A375 (cell line): ENCODE measurements around the gene NELFCD. TPM values are rescaled to one million over a fixed set of nuclear protein-coding genes. Genes with fewer than 3 reads are reported as not detected.

ENCODE experiments used
- total RNA-seq: library from RNA; depleted of rRNA; stranded (reverse); fragments of >200 nt; shearing (Covaris generic); gene quantifications from 2 replicates; pipeline ENCODE4 v1.2.3, GENCODE V29; 2014; rRNA removed

NELFCD gene, protein sequence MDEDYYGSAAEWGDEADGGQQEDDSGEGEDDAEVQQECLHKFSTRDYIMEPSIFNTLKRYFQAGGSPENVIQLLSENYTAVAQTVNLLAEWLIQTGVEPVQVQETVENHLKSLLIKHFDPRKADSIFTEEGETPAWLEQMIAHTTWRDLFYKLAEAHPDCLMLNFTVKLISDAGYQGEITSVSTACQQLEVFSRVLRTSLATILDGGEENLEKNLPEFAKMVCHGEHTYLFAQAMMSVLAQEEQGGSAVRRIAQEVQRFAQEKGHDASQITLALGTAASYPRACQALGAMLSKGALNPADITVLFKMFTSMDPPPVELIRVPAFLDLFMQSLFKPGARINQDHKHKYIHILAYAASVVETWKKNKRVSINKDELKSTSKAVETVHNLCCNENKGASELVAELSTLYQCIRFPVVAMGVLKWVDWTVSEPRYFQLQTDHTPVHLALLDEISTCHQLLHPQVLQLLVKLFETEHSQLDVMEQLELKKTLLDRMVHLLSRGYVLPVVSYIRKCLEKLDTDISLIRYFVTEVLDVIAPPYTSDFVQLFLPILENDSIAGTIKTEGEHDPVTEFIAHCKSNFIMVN
- 119 and 124 TPM in 2 replicates for total RNA-seq

GRCh38 chr20:58980711-58981627 is at the start of gene NELFCD:
NELFCD (plus strand) TSS chr20:58981256; CDS start chr20:58981310, 54 bp downstream.

DNA sequence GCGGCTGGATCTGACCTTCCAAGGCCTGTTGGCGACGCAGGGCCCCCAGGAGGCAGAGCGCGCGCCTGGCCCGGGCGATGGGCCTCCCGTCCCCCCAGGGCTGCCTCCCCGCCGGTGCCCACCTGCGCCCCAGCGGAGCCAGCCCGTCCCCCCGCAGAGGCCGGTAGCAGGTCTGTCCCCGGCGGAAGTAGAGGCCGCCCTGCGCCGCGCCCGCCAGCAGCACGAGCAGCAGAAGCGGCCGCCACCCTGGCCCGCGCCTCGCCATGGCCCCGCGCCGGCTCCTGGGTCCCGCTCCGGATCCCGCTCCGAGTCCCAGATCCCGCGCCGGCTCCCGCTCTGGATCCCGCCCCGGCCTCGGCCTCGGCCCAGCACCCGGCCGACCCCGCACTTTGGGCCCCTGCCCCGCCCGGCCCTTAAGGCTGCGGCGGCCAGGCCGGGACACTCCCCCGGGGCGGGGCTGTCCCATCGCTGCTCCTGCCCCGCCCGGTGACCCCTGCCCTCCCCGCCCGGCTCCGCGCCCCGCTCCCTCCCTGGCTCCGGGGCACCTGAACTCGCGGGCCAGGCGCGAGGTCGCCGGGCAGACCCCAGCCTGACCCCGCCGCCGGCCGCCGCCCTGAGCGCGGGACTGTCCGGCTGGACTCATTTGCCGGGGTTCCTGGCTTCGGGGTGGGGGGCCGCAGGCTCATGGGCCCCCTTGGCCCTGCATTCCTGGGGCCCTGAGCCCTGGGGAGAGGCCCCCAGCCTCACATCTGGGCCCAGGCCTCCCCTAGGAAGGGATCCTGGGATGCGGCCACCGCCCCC is 26.0 kb downstream of the NELFCD start, which contains the start of gene CTSZ:
Gene CTSZ (minus strand): TSS at position 391 of the 801 bp plus-strand sequence. CDS start 126 bp downstream, at position 265.

GRCh38 chr20:59019217-59019616 is 38.2 kb downstream of the NELFCD start, which contains the start of gene TUBB1:
TUBB1 (plus strand) TSS chr20:59019429; CDS start chr20:59019523, 94 bp downstream.

GRCh38 chr20:59032023-59032712 is 51.1 kb downstream of the NELFCD start, which contains the start of gene ATP5F1E:
ATP5F1E (minus strand) TSS chr20:59032335; CDS start chr20:59032251, 84 bp downstream.

DNA sequence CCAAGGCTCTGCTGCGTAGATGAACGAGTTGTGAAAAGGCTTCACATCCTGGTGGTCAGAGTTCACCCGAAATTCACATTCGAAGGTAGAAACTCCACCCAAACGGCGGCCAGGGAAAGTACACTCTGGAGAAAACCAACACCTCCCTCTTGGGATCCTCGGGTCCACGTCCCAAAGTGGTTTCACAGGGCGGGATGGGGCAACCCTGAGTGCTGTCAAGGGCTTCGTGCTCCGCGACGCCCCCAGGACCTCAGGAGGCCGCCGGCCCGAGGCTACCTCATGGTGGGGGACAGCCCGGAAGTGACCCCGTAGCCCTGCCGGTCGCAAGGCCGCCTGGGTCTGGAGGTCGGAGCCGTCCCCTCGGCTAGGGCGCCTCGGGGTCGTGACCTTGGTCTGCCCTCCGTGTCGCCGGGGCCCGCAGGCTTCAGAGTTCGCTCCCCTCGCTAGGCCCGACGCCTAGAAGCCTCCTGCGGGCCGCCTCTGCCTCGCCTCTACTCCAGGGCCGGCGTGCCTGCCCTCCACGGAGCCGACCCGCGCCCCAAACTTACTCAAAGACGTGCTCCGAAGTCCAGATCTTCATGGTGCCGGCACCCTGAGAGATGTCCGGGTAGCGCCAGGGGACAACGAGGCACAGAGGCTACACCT is 61.2 kb downstream of the NELFCD start, which contains the start of gene PRELID3B:
Gene PRELID3B (minus strand): TSS at position 636 of the 645 bp plus-strand sequence. CDS start 56 bp downstream, at position 580.

Other genes starting within 250 kb of the NELFCD start
- gene GNAS-AS1, start 130.4 kb upstream of the NELFCD start, total RNA-seq: 5.1 and 8.4 TPM in 2 replicates
- gene GNAS, start 128.5 kb upstream of the NELFCD start, total RNA-seq: 1,104 and 1,194 TPM in 2 replicates
- 246 and 254 TPM in 2 replicates for gene CTSZ, start 26.0 kb downstream of the NELFCD start, total RNA-seq
- 0.04 and 0.05 TPM in 2 replicates for gene TUBB1, start 38.2 kb downstream of the NELFCD start, total RNA-seq
- gene ATP5F1E, start 51.1 kb downstream of the NELFCD start, total RNA-seq: 61.8 and 79.6 TPM in 2 replicates
- 154 and 176 TPM in 2 replicates for gene PRELID3B, start 61.5 kb downstream of the NELFCD start, total RNA-seq
- gene ZNF831, start 182.6 kb downstream of the NELFCD start, total RNA-seq: not detected in 2 replicates